ENCODE results near the gene COL6A3.
"Not testable (repeated sequence)": the region's sequence is repeated elsewhere in the genome, so short reads cannot be mapped to it uniquely, and the experiment has no call there.

Gene COL6A3

GRCh38 chr2:237412988-237413776 lies 782 bp downstream of the COL6A3 start:
- no peak for DNase-seq (ENCODE audit: low read depth)

DNA sequence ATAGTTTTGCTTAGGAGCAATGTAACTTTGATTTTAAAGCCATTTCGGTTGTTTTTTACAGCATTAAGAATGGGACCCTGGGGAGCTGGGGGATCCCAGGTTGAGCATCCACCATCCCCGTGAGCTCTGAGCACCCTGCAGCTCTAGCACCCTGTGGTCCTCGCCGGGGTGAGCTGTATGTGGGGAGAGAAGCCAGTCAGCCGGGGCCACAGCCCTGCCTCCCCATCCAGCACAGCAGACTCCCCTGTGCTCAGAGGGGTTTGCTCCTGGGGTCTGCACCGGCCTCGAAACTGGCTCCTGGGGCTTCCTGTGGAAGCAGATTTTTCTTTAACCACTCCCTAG lies 1.3 kb downstream of the COL6A3 start:
- DNase-seq (ENCODE audit: low read depth), result no peak

GRCh38 chr2:237411683-237412423 lies 2.1 kb downstream of the COL6A3 start:
- no peak for DNase-seq (ENCODE audit: low read depth)

DNA sequence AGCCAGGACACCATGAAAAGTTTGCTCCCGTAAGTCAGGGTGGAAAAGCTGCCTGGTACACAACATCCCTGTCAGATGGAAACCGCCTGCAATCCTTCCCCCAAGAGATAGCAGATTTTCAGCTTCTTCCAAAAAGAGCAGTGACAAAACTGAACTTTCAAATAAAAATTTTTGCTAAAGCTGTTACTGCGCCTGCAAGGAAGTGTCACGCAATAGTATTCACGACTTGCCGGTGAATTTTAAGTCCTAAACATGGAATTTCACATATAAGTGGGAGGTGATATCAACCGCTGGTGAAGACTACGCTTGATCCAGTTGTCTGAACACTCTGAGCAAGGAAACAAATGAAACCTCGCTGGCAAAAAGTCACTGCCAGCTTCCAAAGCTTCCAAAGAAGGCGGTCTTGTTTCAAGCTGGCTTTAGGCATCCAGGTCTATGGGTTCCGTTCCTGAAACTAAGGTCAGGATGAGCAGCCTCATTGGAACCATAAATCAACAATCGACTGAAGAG lies 2.8 kb downstream of the COL6A3 start:
- no peak for DNase-seq (ENCODE audit: low read depth)

GRCh38 chr2:237409263-237409662 lies 4.7 kb downstream of the COL6A3 start:
- DNase-seq (ENCODE audit: low read depth), result not testable (repeated sequence)

GRCh38 chr2:237408335-237409000 lies 5.5 kb downstream of the COL6A3 start:
- no peak for DNase-seq (ENCODE audit: low read depth)

- DNase-seq (ENCODE audit: low read depth), result no peak
Observed at GRCh38 chr2:237407700-237408099, 6.3 kb downstream of the COL6A3 start.

- no peak for DNase-seq (ENCODE audit: low read depth)
Observed at GRCh38 chr2:237406371-237406895, 7.5 kb downstream of the COL6A3 start.

DNA sequence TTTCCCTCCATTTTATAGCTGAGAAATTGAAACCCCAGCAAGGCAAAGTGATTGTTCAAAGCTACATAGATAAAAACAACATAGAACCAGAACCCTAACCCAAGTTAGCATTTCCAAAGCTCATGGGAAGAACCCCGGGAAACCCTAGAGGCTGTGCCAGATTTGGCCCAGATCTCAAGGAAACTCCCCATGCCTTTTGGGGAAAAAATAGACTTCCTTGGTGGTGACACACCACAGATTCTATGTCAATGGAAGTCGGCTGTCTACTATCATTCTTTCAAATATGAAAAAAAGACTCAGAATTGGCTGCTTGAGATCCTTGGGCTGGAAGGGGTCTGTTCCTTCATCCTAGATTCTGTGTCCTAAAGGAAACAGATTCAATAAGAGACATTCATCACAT lies 8.4 kb downstream of the COL6A3 start:
- no peak for DNase-seq (ENCODE audit: low read depth)

GRCh38 chr2:237405006-237405559 lies 8.9 kb downstream of the COL6A3 start:
- no peak for DNase-seq (ENCODE audit: low read depth)

DNA sequence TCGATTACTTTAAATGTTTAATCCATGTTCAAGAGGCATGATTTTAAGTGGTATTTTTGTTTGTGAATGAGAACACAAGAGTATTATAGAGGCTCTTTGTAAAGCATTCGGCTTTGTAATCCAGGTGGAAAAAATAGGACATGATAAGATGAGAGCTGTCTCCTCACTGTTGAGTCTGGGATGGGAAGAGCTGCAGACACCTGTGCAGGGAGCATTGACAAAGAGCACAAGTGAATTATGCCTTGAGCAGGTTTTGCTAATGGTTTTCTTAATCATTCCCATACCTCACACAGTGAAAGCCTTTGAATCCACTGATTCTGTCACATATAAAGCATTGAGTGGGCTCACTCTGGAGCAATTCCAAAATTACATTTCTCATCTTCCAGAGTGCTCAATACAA lies 9.6 kb downstream of the COL6A3 start:
- DNase-seq (ENCODE audit: low read depth), result no peak

GRCh38 chr2:237403024-237403882 lies 10.7 kb downstream of the COL6A3 start:
- DNase-seq (ENCODE audit: low read depth), result no peak

GRCh38 chr2:237400199-237400598 lies 13.8 kb downstream of the COL6A3 start:
- DNase-seq (ENCODE audit: low read depth), result no peak

- DNase-seq (ENCODE audit: low read depth), result no peak
Observed at GRCh38 chr2:237397072-237397471, 16.9 kb downstream of the COL6A3 start.

DNA sequence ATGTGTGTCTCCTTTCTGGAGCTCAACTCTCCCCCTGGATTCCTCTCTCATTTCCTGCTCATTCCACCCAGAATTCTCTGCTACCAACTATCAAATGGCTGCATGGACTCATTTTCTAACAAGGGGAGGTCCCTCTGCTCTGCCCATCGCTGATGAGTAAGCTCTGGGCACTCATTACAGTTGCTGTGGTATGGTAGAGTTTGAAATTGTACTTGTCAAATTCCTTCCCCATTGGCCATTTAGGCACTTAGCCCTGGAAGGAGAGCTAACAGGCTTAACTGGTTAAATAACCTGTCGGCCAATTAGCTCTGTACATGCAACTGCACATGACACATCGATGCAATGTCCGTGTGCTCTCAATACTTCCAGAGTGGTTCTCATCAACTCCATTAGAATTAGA lies 20.4 kb downstream of the COL6A3 start:
- DNase-seq (ENCODE audit: low read depth), result no peak

DNA sequence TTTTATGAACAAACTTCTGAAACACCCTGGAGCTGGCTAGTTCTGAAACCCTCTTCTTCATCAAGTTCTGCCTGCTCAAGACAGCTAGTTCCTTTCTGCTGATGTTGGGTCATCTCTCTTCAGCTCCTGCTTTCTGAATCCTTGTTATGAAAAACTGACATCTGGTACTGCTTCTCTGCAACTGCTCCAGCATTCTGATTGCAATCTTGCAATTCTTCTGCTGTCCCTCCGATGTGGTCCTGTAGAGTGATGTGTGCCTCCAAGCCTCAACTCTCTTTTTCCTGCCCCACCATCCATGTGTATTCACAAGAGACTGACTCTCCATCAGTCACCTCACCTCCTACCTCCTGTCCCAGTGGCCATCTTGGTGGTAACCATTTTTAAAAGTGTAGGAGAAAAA lies 21.8 kb downstream of the COL6A3 start:
- no peak for DNase-seq (ENCODE audit: low read depth)

DNA sequence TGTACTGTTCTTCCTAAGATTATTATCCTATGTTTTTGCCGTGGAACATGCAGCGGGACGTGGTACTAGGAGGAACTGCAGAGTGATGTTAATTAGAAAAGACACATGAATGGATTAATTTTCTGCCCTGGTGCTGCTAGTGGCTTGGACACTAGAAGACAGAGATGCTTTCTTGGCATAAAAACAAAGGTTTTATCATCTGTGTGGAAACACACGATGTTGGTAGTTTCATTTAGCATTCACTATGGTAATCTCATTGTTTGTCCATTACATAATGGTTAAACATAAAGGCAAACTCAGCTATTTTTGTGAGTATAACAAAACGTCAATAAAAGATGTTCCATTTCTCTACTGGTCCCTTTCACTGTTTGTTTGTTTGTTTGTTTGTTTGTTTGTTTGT lies 22.8 kb downstream of the COL6A3 start:
- no peak for DNase-seq (ENCODE audit: low read depth)

GRCh38 chr2:237390235-237390634 lies 23.7 kb downstream of the COL6A3 start:
- no peak for DNase-seq (ENCODE audit: low read depth)

DNA sequence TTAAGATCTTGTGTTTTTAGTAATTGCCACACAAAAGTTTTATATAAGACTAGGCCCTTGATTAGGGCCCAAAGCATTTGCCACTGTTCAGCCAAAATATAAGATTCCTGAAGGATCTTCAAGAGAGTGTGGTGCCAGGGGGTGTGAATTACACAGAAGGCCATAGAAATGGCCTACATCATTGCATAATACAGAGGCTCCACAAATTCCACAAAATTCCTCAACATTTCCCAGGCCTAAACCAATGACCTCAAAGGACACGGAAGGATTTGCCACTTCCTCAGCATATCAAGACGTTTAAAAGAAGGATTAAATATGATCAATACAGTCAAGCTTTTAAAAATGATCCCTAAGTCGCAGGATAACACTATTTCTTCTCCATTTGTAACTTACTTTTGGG lies 24.1 kb downstream of the COL6A3 start:
- DNase-seq (ENCODE audit: low read depth), result no peak

- DNase-seq (ENCODE audit: low read depth), result no peak
Observed at GRCh38 chr2:237388036-237388435, 25.9 kb downstream of the COL6A3 start.

DNA sequence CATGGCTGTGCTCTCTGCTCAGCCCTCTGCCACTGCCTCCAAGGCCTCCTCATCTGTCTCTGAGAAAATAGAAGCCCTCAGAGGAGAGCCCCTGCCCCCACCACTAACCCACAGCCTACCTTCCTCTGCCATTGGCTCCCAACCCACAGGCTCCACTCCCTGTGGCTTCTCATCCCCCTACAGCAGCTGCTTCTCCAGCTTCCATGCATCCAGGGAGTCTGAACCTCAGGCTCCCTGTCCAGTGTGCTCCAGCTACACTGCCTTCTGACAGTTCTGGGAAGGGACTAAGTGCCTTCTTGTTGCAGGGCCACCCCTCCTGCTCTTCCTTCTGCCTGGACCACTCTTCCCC lies 29.3 kb downstream of the COL6A3 start:
- DNase-seq (ENCODE audit: low read depth), result no peak

Data from stimulated activated CD8-positive, alpha-beta memory T cell treated with anti-CD3 and anti-CD28 coated beads, Interleukin-15, amount 100 ng/mL, for 24 hours (primary cell).